HCT116 (cell line): ENCODE measurements around the gene ARMC6. TPM values are rescaled to one million over a fixed set of nuclear protein-coding genes. Genes with fewer than 3 reads are reported as not detected.

Experiments
- ATAC-seq: fragments of 200-7000 bp; cut with Tn5 transposase; 2 replicates; pipeline ENCODE4 v1.9.1; 2020; ENCODE audit warnings: mild to moderate bottlenecking, moderate library complexity
- BruUV-seq: library from RNA; stranded (reverse); fragments of 400-500 nt; replicated peaks from 2 replicates; lab custom pipeline; 2021; lab: Mats Ljungman, UMichigan
- CTCF ChIA-PET: fragments of 300-600 bp; sonication (Branson Sonifier 250); formaldehyde crosslinking; loops from one replicate; lab custom pipeline; 2021; ENCODE audit warnings: antibody characterized with exemption; lab: Charles Lee
- POLR2A ChIA-PET: fragments of 300-600, 350-600 bp; sonication (Branson Sonifier 250); formaldehyde crosslinking; loops from one replicate; lab custom pipeline; 2021; ENCODE audit warnings: antibody characterized with exemption; lab: Charles Lee
- RAD21 ChIA-PET, 2 experiments: fragments of 300-600 bp; sonication (Branson Sonifier 250); formaldehyde crosslinking; loops; one replicate each; lab custom pipeline; 2023; ENCODE audit warnings: low total read pairs in 2 of 2; ENCODE audit not compliant: uncharacterized antibody in 2 of 2, unreplicated experiment in 2 of 2, low non-redundant PET in 1 of 2; lab: Charles Lee
- DNase-seq: peaks from one replicate; pipeline ENCODE4 v3.0.0-alpha.2; 2010; ENCODE audit warnings: low read depth, low spot score
- H2AFZ ChIP-seq: fragments of 200-600 bp; shearing (Covaris generic), sonication (generic); 2 replicates; pipeline ENCODE4 v1.6.1; 2017; ENCODE audit warnings: low read depth, mixed run types, mixed read lengths, antibody characterized with exemption, low read length; ENCODE audit not compliant: poor library complexity, severe bottlenecking
- H3K27ac ChIP-seq: 2 replicates; pipeline ENCODE4 v1.5.1; 2012; ENCODE audit warnings: low read depth, low read length
- H3K27me3 ChIP-seq: fragments of 200-600 bp; sonication (generic); 2 replicates; pipeline ENCODE4 v1.6.1; 2016; ENCODE audit warnings: mixed run types, low read length, mixed read lengths; ENCODE audit not compliant: insufficient read depth
- H3K36me3 ChIP-seq, 2 experiments: fragments of 200-500 bp in 1 of 2; fragments of 200-600 bp in 1 of 2; sonication (Bioruptor generic) in 1 of 2; sonication (generic) in 1 of 2; 2 replicates each; pipeline versions ENCODE4 v1.5.1 to v1.6.1; 2014 to 2016; ENCODE audit warnings: low read length in 2 of 2, inconsistent platforms in 1 of 2, mixed read lengths in 1 of 2, mixed run types in 1 of 2; ENCODE audit not compliant: insufficient read depth in 2 of 2, control insufficient read depth in 1 of 2
- H3K4me1 ChIP-seq, 2 experiments: fragments of 200-600 bp in 1 of 2; sonication (generic) in 1 of 2; 2 replicates each; pipeline versions ENCODE4 v1.5.1 to v1.6.1; 2012 to 2017; ENCODE audit warnings: low read length in 2 of 2, inconsistent platforms in 1 of 2, mild to moderate bottlenecking in 1 of 2, mixed read lengths in 1 of 2, mixed run types in 1 of 2, moderate library complexity in 1 of 2; ENCODE audit not compliant: insufficient read depth in 2 of 2, control insufficient read depth in 1 of 2
- H3K4me2 ChIP-seq: fragments of 200-600 bp; sonication (generic); 2 replicates; pipeline ENCODE4 v1.6.1; 2017; ENCODE audit warnings: mixed run types, low read length, mixed read lengths
- H3K4me3 ChIP-seq, 2 experiments: fragments of 200-600 bp in 1 of 2; sonication (generic) in 1 of 2; replicated peaks in 1 of 2; 2 replicates each; pipeline ENCODE4 v1.5.1; 2011 to 2016; ENCODE audit warnings: low read length in 2 of 2, control low read depth in 1 of 2, low read depth in 1 of 2, mild to moderate bottlenecking in 1 of 2, mixed read lengths in 1 of 2, mixed run types in 1 of 2
- H3K79me2 ChIP-seq: fragments of 200-600 bp; sonication (generic); 2 replicates; pipeline ENCODE4 v1.6.1; 2017; ENCODE audit warnings: mild to moderate bottlenecking, mixed run types, low read length, moderate library complexity, mixed read lengths; ENCODE audit not compliant: insufficient read depth
- H3K9ac ChIP-seq: fragments of 200-600 bp; sonication (generic); 2 replicates; pipeline ENCODE4 v1.6.1; 2016; ENCODE audit warnings: low read length, mixed read lengths
- H3K9me2 ChIP-seq: fragments of 200-600 bp; sonication (generic), shearing (Covaris generic); 2 replicates; pipeline ENCODE4 v1.6.1; 2017; ENCODE audit warnings: mixed run types, mild to moderate bottlenecking, moderate library complexity; ENCODE audit not compliant: insufficient read depth
- H3K9me3 ChIP-seq, 2 experiments: fragments of 200-500 bp in 1 of 2; fragments of 200-600 bp in 1 of 2; sonication (Bioruptor generic) in 1 of 2; sonication (generic) in 1 of 2; 2 replicates each; pipeline ENCODE4 v1.6.1; 2014 to 2017; ENCODE audit warnings: low read length in 2 of 2, mixed read lengths in 2 of 2, inconsistent platforms in 1 of 2, low read depth in 1 of 2, mild to moderate bottlenecking in 1 of 2, mixed run types in 1 of 2, moderate library complexity in 1 of 2; ENCODE audit not compliant: control insufficient read depth in 1 of 2, insufficient read depth in 1 of 2
- H4K20me1 ChIP-seq: fragments of 200-600 bp; sonication (generic), shearing (Covaris generic); 2 replicates; pipeline ENCODE4 v1.6.1; 2017; ENCODE audit warnings: mixed run types, mild to moderate bottlenecking, moderate library complexity; ENCODE audit not compliant: insufficient read depth
- EGR1 ChIP-seq: IDR thresholded peaks from 2 replicates; pipeline ENCODE4 v1.6.1; 2012; ENCODE audit warnings: low read depth
- EZH2phosphoT487 ChIP-seq: fragments of 200-600 bp; IDR thresholded peaks from 2 replicates; pipeline ENCODE4 v1.6.1; 2018; ENCODE audit warnings: antibody characterized with exemption, borderline replicate concordance
- FOSL1 ChIP-seq: IDR thresholded peaks from 2 replicates; pipeline ENCODE4 v1.6.1; 2012; ENCODE audit warnings: low read depth
- SP1 ChIP-seq: IDR thresholded peaks from 2 replicates; pipeline ENCODE4 v1.6.1; 2012; ENCODE audit warnings: low read depth
- TCF7L2 ChIP-seq: IDR thresholded peaks from 2 replicates; pipeline ENCODE4 v1.7.0; 2011; ENCODE audit warnings: borderline replicate concordance, inconsistent platforms; ENCODE audit not compliant: insufficient read depth, insufficient read length; ENCODE audit errors: extremely low read depth
- ZFX ChIP-seq: fragments of 450-650 bp; IDR thresholded peaks from 2 replicates; pipeline ENCODE4 v1.6.1; 2017
- intact Hi-C: fragments of 100-400 bp; cut with micrococcal nuclease; formaldehyde crosslinking; loops from 2 replicates; pipeline ENCODE4 v1.10.0; 2022
- total RNA-seq: library from RNA; stranded (reverse); gene quantifications from one replicate; pipeline ENCODE4 v1.2.1, GENCODE V29; 2021; ENCODE audit not compliant: unreplicated experiment
- TF ChIP-seq, protein P1 (sequence below): IDR thresholded peaks from 2 replicates; pipeline ENCODE4 v1.6.1; 2011; ENCODE audit warnings: mild to moderate bottlenecking, low read length, moderate library complexity; ENCODE audit not compliant: insufficient replicate concordance; ENCODE audit errors: extremely low read depth
- TF ChIP-seq, protein P2 (sequence below): IDR thresholded peaks from 2 replicates; pipeline ENCODE4 v1.6.1; 2012; ENCODE audit warnings: low read depth

ARMC6 gene
- total RNA-seq, 1 experiment from 2014 or later: 34.7 TPM

DNA sequence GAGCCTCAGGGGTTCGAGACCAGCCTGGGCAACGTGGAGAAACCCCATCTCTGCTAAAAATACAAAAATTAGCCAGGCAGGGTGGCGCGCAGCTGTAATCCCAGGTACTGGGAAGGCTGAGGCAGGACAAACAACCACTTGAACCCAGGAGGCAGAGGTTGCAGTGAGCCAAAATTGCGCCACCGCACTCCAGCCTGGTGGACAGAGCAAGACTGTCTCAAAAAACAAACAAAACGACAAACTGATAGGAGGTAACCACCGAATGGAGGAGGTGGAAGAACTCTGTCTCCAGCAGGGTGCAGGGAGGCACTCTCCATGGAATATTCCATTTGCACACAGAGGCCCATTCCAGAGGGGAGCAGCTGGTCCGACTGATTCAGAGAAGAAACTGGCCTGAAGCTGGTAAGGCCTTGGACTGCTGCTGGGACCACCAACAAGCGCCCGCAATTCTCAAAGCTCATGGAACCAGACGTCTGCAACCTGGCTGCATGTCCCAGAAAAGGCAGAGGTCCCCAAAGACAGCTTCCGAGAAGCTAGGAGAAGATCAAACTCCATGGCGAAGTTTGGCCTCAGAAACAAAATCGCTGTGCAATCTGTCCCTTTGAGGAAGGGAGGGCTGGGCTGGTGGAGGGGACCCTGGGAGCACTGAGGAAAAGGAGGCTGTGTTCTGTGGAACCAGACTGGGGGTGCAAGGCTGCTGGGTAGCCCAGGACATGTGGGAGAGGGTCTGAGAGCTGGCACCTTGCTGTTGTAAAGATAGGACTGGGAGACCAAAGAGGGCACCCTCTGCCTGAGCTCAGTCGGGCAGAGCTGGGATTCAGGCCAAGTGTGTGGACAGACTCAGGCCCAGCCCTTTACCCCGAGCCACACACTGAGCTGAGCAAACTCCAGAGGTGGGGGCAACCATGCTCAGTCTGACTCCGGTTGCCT is 65.6 kb downstream of the ARMC6 start:
- CTCF ChIA-PET: no interaction called here

DNA sequence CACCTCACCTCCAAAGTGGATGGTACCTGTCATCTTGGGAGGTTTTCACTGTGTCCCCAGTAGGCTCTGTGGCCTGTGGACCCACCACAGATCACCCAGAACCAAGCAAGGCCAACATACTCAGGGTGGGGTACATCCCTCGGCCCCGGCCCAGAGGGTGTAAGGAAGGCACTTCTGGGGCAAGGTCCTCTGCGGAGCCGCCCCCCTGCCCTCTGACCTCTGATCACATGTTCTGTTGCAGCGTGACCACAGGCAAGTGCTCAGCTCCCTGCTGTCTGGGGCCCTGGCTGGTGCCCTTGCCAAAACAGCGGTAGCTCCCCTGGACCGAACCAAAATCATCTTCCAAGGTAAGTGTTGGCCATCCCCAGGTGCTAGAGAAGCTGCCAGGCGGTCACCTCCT is 68.1 kb downstream of the ARMC6 start:
- BruUV-seq: no TSS peak
- H3K36me3 ChIP-seq: no peaks in the 10 kb centered on the region
- POLR2A ChIA-PET: interaction anchor here (0.6 kb wide), 1 partner anchor 56 kb away, joined by 3 read pairs; no protein-coding TSS in a partner anchor

More for the DNA sequence above, 65.6 kb downstream of the ARMC6 start:
- H4K20me1 ChIP-seq: no peaks in the 10 kb centered on the region
- BruUV-seq: no TSS peak
- peaks cover 61 to 94% of the 10 kb centered on the region in 2 experiments for H3K4me1 ChIP-seq
- H2AFZ ChIP-seq: no peak overlapping the region
- no peak for DNase-seq
- no peaks in the 10 kb centered on the region for H3K9me2 ChIP-seq
- no peaks in the 10 kb centered on the region for H3K36me3 ChIP-seq
- RAD21 ChIA-PET: interaction anchor here in 1 of 2 experiments (1.0 kb wide), 1 partner anchor 36 kb away, joined by 3 read pairs; no protein-coding TSS in a partner anchor
- intact Hi-C loops: loop anchor here (2.0 kb wide), 1 partner anchor 36 kb away; the partner anchor contains the start of gene SLC25A42
- peak overlapping the region; percentile 6 for H3K27ac ChIP-seq
- H3K4me3 ChIP-seq: no peak overlapping the region
- no peaks in the 10 kb centered on the region for H3K9me3 ChIP-seq
- no peaks in the 10 kb centered on the region for H3K27me3 ChIP-seq
- no peaks in the 10 kb centered on the region for H3K79me2 ChIP-seq
- POLR2A ChIA-PET: no interaction called here
- no peak for ATAC-seq
- TF ChIP-seq EGR1: no peak
- H3K9ac ChIP-seq: peak overlapping the region; percentile 55
- peak overlapping the region; percentile 65 for H3K4me2 ChIP-seq

More for the DNA sequence above, 68.1 kb downstream of the ARMC6 start:
- ATAC-seq (no peak), DNase-seq (no peak)
- H3K27ac ChIP-seq: no peak overlapping the region
- ChIA-PET CTCF (no interaction called here), RAD21 (no interaction called here)
- no peaks in the 10 kb centered on the region for H3K27me3 ChIP-seq
- H3K9ac ChIP-seq: no peak overlapping the region
- no peaks in the 10 kb centered on the region for H3K9me3 ChIP-seq
- no peaks in the 10 kb centered on the region for H4K20me1 ChIP-seq
- H3K9me2 ChIP-seq: no peaks in the 10 kb centered on the region
- H2AFZ ChIP-seq: no peak overlapping the region
- H3K4me2 ChIP-seq: no peak overlapping the region
- TF ChIP-seq EZH2phosphoT487: no peak
- TF ChIP-seq, protein P1, sequence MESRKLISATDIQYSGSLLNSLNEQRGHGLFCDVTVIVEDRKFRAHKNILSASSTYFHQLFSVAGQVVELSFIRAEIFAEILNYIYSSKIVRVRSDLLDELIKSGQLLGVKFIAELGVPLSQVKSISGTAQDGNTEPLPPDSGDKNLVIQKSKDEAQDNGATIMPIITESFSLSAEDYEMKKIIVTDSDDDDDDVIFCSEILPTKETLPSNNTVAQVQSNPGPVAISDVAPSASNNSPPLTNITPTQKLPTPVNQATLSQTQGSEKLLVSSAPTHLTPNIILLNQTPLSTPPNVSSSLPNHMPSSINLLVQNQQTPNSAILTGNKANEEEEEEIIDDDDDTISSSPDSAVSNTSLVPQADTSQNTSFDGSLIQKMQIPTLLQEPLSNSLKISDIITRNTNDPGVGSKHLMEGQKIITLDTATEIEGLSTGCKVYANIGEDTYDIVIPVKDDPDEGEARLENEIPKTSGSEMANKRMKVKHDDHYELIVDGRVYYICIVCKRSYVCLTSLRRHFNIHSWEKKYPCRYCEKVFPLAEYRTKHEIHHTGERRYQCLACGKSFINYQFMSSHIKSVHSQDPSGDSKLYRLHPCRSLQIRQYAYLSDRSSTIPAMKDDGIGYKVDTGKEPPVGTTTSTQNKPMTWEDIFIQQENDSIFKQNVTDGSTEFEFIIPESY: no peak
- TF ChIP-seq SP1: no peak
- no peak for TF ChIP-seq ZFX
- TF ChIP-seq, protein P2, sequence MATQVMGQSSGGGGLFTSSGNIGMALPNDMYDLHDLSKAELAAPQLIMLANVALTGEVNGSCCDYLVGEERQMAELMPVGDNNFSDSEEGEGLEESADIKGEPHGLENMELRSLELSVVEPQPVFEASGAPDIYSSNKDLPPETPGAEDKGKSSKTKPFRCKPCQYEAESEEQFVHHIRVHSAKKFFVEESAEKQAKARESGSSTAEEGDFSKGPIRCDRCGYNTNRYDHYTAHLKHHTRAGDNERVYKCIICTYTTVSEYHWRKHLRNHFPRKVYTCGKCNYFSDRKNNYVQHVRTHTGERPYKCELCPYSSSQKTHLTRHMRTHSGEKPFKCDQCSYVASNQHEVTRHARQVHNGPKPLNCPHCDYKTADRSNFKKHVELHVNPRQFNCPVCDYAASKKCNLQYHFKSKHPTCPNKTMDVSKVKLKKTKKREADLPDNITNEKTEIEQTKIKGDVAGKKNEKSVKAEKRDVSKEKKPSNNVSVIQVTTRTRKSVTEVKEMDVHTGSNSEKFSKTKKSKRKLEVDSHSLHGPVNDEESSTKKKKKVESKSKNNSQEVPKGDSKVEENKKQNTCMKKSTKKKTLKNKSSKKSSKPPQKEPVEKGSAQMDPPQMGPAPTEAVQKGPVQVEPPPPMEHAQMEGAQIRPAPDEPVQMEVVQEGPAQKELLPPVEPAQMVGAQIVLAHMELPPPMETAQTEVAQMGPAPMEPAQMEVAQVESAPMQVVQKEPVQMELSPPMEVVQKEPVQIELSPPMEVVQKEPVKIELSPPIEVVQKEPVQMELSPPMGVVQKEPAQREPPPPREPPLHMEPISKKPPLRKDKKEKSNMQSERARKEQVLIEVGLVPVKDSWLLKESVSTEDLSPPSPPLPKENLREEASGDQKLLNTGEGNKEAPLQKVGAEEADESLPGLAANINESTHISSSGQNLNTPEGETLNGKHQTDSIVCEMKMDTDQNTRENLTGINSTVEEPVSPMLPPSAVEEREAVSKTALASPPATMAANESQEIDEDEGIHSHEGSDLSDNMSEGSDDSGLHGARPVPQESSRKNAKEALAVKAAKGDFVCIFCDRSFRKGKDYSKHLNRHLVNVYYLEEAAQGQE: no peak
- no peak for TF ChIP-seq TCF7L2
- TF ChIP-seq FOSL1: no peak
- H3K4me1 ChIP-seq: peaks cover 64 to 93% of the 10 kb centered on the region in 2 experiments
- no peak overlapping the region for H3K4me3 ChIP-seq
- H3K79me2 ChIP-seq: no peaks in the 10 kb centered on the region
- intact Hi-C loops: no loop called here
